ENCODE data around the gene TBC1D22B. TPM values are rescaled to one million over a fixed set of nuclear protein-coding genes. Genes with fewer than 3 reads are reported as not detected.

The TBC1D22B gene
- total and polyA plus RNA-seq, 12 donors: 7.4 to 21.9 (median 15.7) TPM

DNA sequence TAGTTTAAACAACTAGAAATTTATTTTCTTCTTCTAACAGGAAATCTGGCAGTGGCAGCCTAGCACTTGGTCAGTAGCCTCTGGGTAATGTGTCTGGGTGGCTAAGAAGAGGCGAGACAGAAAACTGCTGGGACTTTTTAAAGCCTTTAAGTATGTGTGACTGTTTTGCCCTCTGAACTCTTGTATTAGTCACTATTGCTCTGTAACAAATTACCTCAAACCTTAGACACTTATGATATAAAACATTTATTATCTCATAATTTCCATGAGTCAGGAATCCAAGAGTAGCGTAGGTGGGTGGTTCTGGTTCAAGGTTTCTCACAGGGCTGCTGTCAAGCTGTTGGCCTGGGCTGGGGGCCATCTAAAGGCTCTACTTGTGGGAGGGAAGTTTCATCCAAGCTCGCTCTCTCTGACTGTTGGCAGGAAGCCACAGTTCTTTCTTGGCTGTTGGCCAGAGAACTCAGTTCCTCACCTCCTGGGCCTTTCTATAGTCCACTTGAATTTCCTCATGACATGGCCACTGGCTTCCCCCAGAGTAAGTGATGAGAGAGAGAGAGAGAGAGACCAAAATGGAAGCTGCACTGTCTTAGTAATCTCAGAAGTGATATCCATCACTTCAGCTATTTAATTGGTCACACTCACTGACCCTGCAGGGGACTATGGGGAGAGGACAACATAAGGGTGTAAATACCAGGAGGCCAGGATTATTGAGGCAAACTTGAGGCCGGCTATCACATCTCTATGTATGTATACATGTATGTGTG is 17.4 kb upstream of the TBC1D22B start:
- no peaks in the 10 kb centered on the region for H3K9me3 ChIP-seq (replicated peaks in 1 of 3)
- peak; percentile 93 to 98 (median 96) for DNase-seq
- intact Hi-C loops (cut with DNase I): no loop called here
- H3K4me1 ChIP-seq (replicated peaks in 1 of 2): peaks cover 22 to 33% of the 10 kb centered on the region in 2 donors
- TF ChIP-seq POLR2A (IDR thresholded peaks at IDR 0.05): no peak
- TF ChIP-seq, protein P1, sequence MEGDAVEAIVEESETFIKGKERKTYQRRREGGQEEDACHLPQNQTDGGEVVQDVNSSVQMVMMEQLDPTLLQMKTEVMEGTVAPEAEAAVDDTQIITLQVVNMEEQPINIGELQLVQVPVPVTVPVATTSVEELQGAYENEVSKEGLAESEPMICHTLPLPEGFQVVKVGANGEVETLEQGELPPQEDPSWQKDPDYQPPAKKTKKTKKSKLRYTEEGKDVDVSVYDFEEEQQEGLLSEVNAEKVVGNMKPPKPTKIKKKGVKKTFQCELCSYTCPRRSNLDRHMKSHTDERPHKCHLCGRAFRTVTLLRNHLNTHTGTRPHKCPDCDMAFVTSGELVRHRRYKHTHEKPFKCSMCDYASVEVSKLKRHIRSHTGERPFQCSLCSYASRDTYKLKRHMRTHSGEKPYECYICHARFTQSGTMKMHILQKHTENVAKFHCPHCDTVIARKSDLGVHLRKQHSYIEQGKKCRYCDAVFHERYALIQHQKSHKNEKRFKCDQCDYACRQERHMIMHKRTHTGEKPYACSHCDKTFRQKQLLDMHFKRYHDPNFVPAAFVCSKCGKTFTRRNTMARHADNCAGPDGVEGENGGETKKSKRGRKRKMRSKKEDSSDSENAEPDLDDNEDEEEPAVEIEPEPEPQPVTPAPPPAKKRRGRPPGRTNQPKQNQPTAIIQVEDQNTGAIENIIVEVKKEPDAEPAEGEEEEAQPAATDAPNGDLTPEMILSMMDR (IDR thresholded peaks at IDR 0.05): no peak
- no peaks in the 10 kb centered on the region for H3K27me3 ChIP-seq
- no peak overlapping the region for H3K4me3 ChIP-seq
- peak overlapping the region; percentile 29 to 84 (median 71) for H3K27ac ChIP-seq
- H3K36me3 ChIP-seq (replicated peaks in 1 of 2): no peaks in the 10 kb centered on the region
- WGBS, 4 donors: 25 to 33% (median 30%) methylated on average over 4 of the region's 4 CpGs

DNA sequence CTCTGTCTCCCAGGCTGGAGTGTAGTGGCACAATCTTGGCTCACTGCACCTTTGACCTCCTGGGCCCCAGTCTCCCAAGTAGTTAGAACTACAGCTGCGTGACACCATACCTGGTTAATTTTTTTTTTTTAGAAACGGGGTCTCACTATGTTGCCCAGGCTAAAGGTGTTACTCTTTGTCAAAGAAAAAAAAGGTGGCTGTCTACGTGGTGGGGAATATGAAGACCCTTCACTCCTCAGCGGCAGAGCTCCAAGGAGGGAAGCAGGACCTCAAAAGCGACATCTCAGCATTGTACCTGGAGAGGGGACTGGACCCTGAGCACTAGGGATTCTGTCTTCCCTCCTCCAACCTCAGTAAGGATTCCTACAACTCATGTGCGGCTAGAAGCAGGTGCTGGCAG is 16.4 kb upstream of the TBC1D22B start:
- H3K27me3 ChIP-seq: no peaks in the 10 kb centered on the region
- no peak overlapping the region for H3K4me3 ChIP-seq
- peaks cover 24 to 35% of the 10 kb centered on the region in 2 donors for H3K4me1 ChIP-seq (replicated peaks in 1 of 2)
- H3K27ac ChIP-seq: peak overlapping the region in 3 of 5 donors; percentile 29 to 92 (median 38)
- H3K9me3 ChIP-seq (replicated peaks in 1 of 3): no peaks in the 10 kb centered on the region
- no peak for DNase-seq
- 95 to 99% (median 97%) methylated on average over 5 to 6 of the region's 6 CpGs for WGBS, 4 donors
- intact Hi-C loops (cut with DNase I): no loop called here
- no peak for TF ChIP-seq POLR2A (IDR thresholded peaks at IDR 0.05)
- TF ChIP-seq, protein P1 (IDR thresholded peaks at IDR 0.05): no peak
- H3K36me3 ChIP-seq (replicated peaks in 1 of 2): no peaks in the 10 kb centered on the region

DNA sequence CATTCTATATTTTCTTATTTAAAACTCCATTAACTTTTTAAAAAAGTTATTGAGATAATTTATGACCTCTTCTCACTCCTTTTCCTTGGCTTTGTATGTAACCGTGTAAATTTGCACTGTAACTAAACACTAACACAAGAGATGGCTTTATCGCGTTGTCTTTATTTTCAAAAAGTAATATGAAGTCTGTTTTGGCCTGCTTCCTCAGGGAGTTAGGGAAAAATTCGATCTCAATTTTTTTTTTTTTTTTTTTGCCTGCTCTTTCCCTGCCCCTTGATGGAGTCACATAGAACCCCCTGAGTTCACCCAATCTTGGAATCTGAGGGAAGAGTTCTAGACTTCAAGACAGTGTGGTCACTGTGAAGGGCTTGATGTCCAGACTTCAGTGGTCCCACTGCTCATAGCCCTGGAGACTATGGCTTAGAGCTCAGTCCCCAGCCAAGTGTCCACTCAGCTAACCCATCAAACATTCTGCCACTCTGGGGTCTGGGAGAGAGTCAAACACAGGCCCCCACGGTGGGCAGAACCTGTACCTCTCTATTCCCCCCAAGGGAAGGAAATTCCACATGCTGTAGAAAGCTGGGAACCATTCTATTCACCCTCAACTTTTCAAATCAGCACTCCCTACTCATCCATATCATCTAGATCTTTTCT is 15.7 kb upstream of the TBC1D22B start:
- Histone ChIP-seq H3K27ac (peak overlapping the region; percentile 23 to 92 (median 87)), H3K9me3 (replicated peaks in 1 of 3) (no peaks in the 10 kb centered on the region), H3K27me3 (no peaks in the 10 kb centered on the region), H3K36me3 (replicated peaks in 1 of 2) (no peaks in the 10 kb centered on the region), H3K4me3 (no peak overlapping the region), H3K4me1 (replicated peaks in 1 of 2) (peaks cover 24 to 35% of the 10 kb centered on the region in 2 donors)
- TF ChIP-seq, protein P1 (IDR thresholded peaks at IDR 0.05): no peak
- no peak for DNase-seq
- intact Hi-C loops (cut with DNase I): no loop called here
- 82 to 91% (median 86%) methylated on average over 4 to 5 of the region's 5 CpGs for WGBS, 4 donors

DNA sequence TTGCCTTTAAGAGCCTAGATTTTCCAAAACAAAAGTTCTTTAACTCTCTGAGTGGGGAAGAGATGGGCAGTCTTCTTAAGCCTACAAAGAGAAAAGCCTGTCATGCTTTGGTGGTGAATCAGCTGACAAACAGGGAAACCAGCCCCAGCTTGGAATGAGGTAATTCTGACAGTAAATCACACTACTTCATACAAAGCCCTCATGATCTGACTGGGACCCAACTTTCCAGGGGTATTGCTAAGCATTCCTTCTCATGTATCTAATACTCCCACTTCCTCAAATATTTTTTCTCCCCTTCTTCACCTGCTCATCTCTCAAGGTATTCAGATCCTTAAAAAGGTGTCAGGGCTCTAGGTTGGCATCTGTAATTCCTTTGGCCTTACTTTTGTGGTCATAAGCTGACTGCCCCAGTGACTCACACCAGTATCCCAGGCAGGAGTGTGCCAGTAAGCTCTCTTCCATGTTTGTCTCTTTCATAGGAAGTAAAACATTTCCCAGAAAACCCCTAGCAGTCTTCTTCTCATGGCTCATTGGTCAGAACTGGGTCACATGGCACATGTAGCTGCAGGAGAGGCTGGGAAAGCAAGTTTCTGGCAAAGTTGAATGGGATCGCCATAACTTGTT is 15.0 kb upstream of the TBC1D22B start:
- peak; percentile 57 to 83 (median 78) for DNase-seq
- peak overlapping the region; percentile 23 to 92 (median 87) for H3K27ac ChIP-seq

More for the DNA sequence above, 15.0 kb upstream of the TBC1D22B start:
- H3K27me3 ChIP-seq: no peaks in the 10 kb centered on the region
- intact Hi-C loops (cut with DNase I): no loop called here
- no peak overlapping the region for H3K4me3 ChIP-seq
- WGBS, 4 donors: 78 to 100% (median 89%) methylated on average over 1 of the region's 1 CpG
- peaks cover 24 to 35% of the 10 kb centered on the region in 2 donors for H3K4me1 ChIP-seq (replicated peaks in 1 of 2)
- no peaks in the 10 kb centered on the region for H3K36me3 ChIP-seq (replicated peaks in 1 of 2)
- H3K9me3 ChIP-seq (replicated peaks in 1 of 3): no peaks in the 10 kb centered on the region
- TF ChIP-seq POLR2A (IDR thresholded peaks at IDR 0.05): peak in 1 of 2 donors; percentile 49
- TF ChIP-seq, protein P1 (IDR thresholded peaks at IDR 0.05): no peak
